HCT116 (cell line): ENCODE results near the gene IMMP2L. TPM values are rescaled to one million over a fixed set of nuclear protein-coding genes. Genes with fewer than 3 reads are reported as not detected.

ENCODE experiments used
- ATAC-seq: fragments of 200-7000 bp; cut with Tn5 transposase; 2 replicates; pipeline ENCODE4 v1.9.1; 2020; ENCODE audit warnings: mild to moderate bottlenecking, moderate library complexity
- BruUV-seq: library from RNA; stranded (reverse); fragments of 400-500 nt; replicated peaks from 2 replicates; lab custom pipeline; 2021; lab: Mats Ljungman, UMichigan
- CTCF ChIA-PET: fragments of 300-600 bp; sonication (Branson Sonifier 250); formaldehyde crosslinking; loops from one replicate; lab custom pipeline; 2021; ENCODE audit warnings: antibody characterized with exemption; lab: Charles Lee
- POLR2A ChIA-PET: fragments of 300-600, 350-600 bp; sonication (Branson Sonifier 250); formaldehyde crosslinking; loops from one replicate; lab custom pipeline; 2021; ENCODE audit warnings: antibody characterized with exemption; lab: Charles Lee
- RAD21 ChIA-PET, 2 experiments: fragments of 300-600 bp; sonication (Branson Sonifier 250); formaldehyde crosslinking; loops; one replicate each; lab custom pipeline; 2023; ENCODE audit warnings: low total read pairs in 2 of 2; ENCODE audit not compliant: uncharacterized antibody in 2 of 2, unreplicated experiment in 2 of 2, low non-redundant PET in 1 of 2; lab: Charles Lee
- DNase-seq: peaks from one replicate; pipeline ENCODE4 v3.0.0-alpha.2; 2010; ENCODE audit warnings: low read depth, low spot score
- H2AFZ ChIP-seq: fragments of 200-600 bp; shearing (Covaris generic), sonication (generic); 2 replicates; pipeline ENCODE4 v1.6.1; 2017; ENCODE audit warnings: low read depth, mixed run types, mixed read lengths, antibody characterized with exemption, low read length; ENCODE audit not compliant: poor library complexity, severe bottlenecking
- H3K27ac ChIP-seq: 2 replicates; pipeline ENCODE4 v1.5.1; 2012; ENCODE audit warnings: low read depth, low read length
- H3K27me3 ChIP-seq: fragments of 200-600 bp; sonication (generic); 2 replicates; pipeline ENCODE4 v1.6.1; 2016; ENCODE audit warnings: mixed run types, low read length, mixed read lengths; ENCODE audit not compliant: insufficient read depth
- H3K36me3 ChIP-seq, 2 experiments: fragments of 200-500 bp in 1 of 2; fragments of 200-600 bp in 1 of 2; sonication (Bioruptor generic) in 1 of 2; sonication (generic) in 1 of 2; 2 replicates each; pipeline versions ENCODE4 v1.5.1 to v1.6.1; 2014 to 2016; ENCODE audit warnings: low read length in 2 of 2, inconsistent platforms in 1 of 2, mixed read lengths in 1 of 2, mixed run types in 1 of 2; ENCODE audit not compliant: insufficient read depth in 2 of 2, control insufficient read depth in 1 of 2
- H3K4me1 ChIP-seq, 2 experiments: fragments of 200-600 bp in 1 of 2; sonication (generic) in 1 of 2; 2 replicates each; pipeline versions ENCODE4 v1.5.1 to v1.6.1; 2012 to 2017; ENCODE audit warnings: low read length in 2 of 2, inconsistent platforms in 1 of 2, mild to moderate bottlenecking in 1 of 2, mixed read lengths in 1 of 2, mixed run types in 1 of 2, moderate library complexity in 1 of 2; ENCODE audit not compliant: insufficient read depth in 2 of 2, control insufficient read depth in 1 of 2
- H3K4me2 ChIP-seq: fragments of 200-600 bp; sonication (generic); 2 replicates; pipeline ENCODE4 v1.6.1; 2017; ENCODE audit warnings: mixed run types, low read length, mixed read lengths
- H3K4me3 ChIP-seq, 2 experiments: fragments of 200-600 bp in 1 of 2; sonication (generic) in 1 of 2; replicated peaks in 1 of 2; 2 replicates each; pipeline ENCODE4 v1.5.1; 2011 to 2016; ENCODE audit warnings: low read length in 2 of 2, control low read depth in 1 of 2, low read depth in 1 of 2, mild to moderate bottlenecking in 1 of 2, mixed read lengths in 1 of 2, mixed run types in 1 of 2
- H3K79me2 ChIP-seq: fragments of 200-600 bp; sonication (generic); 2 replicates; pipeline ENCODE4 v1.6.1; 2017; ENCODE audit warnings: mild to moderate bottlenecking, mixed run types, low read length, moderate library complexity, mixed read lengths; ENCODE audit not compliant: insufficient read depth
- H3K9ac ChIP-seq: fragments of 200-600 bp; sonication (generic); 2 replicates; pipeline ENCODE4 v1.6.1; 2016; ENCODE audit warnings: low read length, mixed read lengths
- H3K9me2 ChIP-seq: fragments of 200-600 bp; sonication (generic), shearing (Covaris generic); 2 replicates; pipeline ENCODE4 v1.6.1; 2017; ENCODE audit warnings: mixed run types, mild to moderate bottlenecking, moderate library complexity; ENCODE audit not compliant: insufficient read depth
- H3K9me3 ChIP-seq, 2 experiments: fragments of 200-500 bp in 1 of 2; fragments of 200-600 bp in 1 of 2; sonication (Bioruptor generic) in 1 of 2; sonication (generic) in 1 of 2; 2 replicates each; pipeline ENCODE4 v1.6.1; 2014 to 2017; ENCODE audit warnings: low read length in 2 of 2, mixed read lengths in 2 of 2, inconsistent platforms in 1 of 2, low read depth in 1 of 2, mild to moderate bottlenecking in 1 of 2, mixed run types in 1 of 2, moderate library complexity in 1 of 2; ENCODE audit not compliant: control insufficient read depth in 1 of 2, insufficient read depth in 1 of 2
- H4K20me1 ChIP-seq: fragments of 200-600 bp; sonication (generic), shearing (Covaris generic); 2 replicates; pipeline ENCODE4 v1.6.1; 2017; ENCODE audit warnings: mixed run types, mild to moderate bottlenecking, moderate library complexity; ENCODE audit not compliant: insufficient read depth
- CBX3 ChIP-seq: IDR thresholded peaks from 2 replicates; pipeline ENCODE4 v1.6.1; 2012; ENCODE audit warnings: low read depth
- CEBPB ChIP-seq: IDR thresholded peaks from 2 replicates; pipeline ENCODE4 v1.6.1; 2012; ENCODE audit warnings: low read depth
- EGR1 ChIP-seq: IDR thresholded peaks from 2 replicates; pipeline ENCODE4 v1.6.1; 2012; ENCODE audit warnings: low read depth
- ELF1 ChIP-seq: IDR thresholded peaks from 2 replicates; pipeline ENCODE4 v1.6.1; 2012; ENCODE audit warnings: low read depth, borderline replicate concordance
- EZH2 ChIP-seq: fragments of 200-600 bp; sonication (generic); IDR thresholded peaks from 2 replicates; pipeline ENCODE4 v1.6.1; 2017; ENCODE audit warnings: antibody characterized with exemption, mixed run types
- EZH2phosphoT487 ChIP-seq: fragments of 200-600 bp; IDR thresholded peaks from 2 replicates; pipeline ENCODE4 v1.6.1; 2018; ENCODE audit warnings: antibody characterized with exemption, borderline replicate concordance
- JUND ChIP-seq: IDR thresholded peaks from 2 replicates; pipeline ENCODE4 v1.6.1; 2012
- POLR2A ChIP-seq: IDR thresholded peaks from 2 replicates; pipeline ENCODE4 v1.7.0; 2011; ENCODE audit warnings: borderline replicate concordance; ENCODE audit not compliant: insufficient read depth, insufficient read length; ENCODE audit errors: extremely low read depth
- POLR2AphosphoS5 ChIP-seq: IDR thresholded peaks from 2 replicates; pipeline ENCODE4 v1.6.1; 2011; ENCODE audit warnings: mild to moderate bottlenecking, low read depth, low read length, moderate library complexity
- SP1 ChIP-seq: IDR thresholded peaks from 2 replicates; pipeline ENCODE4 v1.6.1; 2012; ENCODE audit warnings: low read depth
- SRF ChIP-seq: IDR thresholded peaks from 2 replicates; pipeline ENCODE4 v1.6.1; 2012; ENCODE audit warnings: low read depth
- YY1 ChIP-seq: IDR thresholded peaks from 2 replicates; pipeline ENCODE4 v1.6.1; 2011; ENCODE audit warnings: low read length, low read depth, moderate library complexity, mild to moderate bottlenecking; ENCODE audit not compliant: insufficient replicate concordance; ENCODE audit errors: extremely low read depth
- intact Hi-C: fragments of 100-400 bp; cut with micrococcal nuclease; formaldehyde crosslinking; loops from 2 replicates; pipeline ENCODE4 v1.10.0; 2022
- total RNA-seq: library from RNA; stranded (reverse); gene quantifications from one replicate; pipeline ENCODE4 v1.2.1, GENCODE V29; 2021; ENCODE audit not compliant: unreplicated experiment
- TF ChIP-seq, protein P1 (sequence below): IDR thresholded peaks from 2 replicates; pipeline ENCODE4 v1.6.1; 2012; ENCODE audit warnings: low read depth
- TF ChIP-seq, protein P2 (sequence below), 3 experiments: fragments of 200-600 bp in 1 of 3; sonication (generic) in 1 of 3; IDR thresholded peaks in 2 of 3; conservative IDR thresholded peaks in 1 of 3; 2 replicates each; pipeline ENCODE4 v1.5.1; 2012 to 2017; ENCODE audit warnings: low read depth in 2 of 3, low read length in 2 of 3, antibody characterized with exemption in 1 of 3, borderline replicate concordance in 1 of 3, control low read depth in 1 of 3, mild to moderate bottlenecking in 1 of 3, mixed read lengths in 1 of 3, mixed run types in 1 of 3, moderate library complexity in 1 of 3; ENCODE audit not compliant: insufficient read depth in 1 of 3
- TF ChIP-seq, protein P3 (sequence below): IDR thresholded peaks from 2 replicates; pipeline ENCODE4 v1.6.1; 2012

The IMMP2L gene
- total RNA-seq, 1 experiment from 2014 or later, result 21.1 TPM

DNA sequence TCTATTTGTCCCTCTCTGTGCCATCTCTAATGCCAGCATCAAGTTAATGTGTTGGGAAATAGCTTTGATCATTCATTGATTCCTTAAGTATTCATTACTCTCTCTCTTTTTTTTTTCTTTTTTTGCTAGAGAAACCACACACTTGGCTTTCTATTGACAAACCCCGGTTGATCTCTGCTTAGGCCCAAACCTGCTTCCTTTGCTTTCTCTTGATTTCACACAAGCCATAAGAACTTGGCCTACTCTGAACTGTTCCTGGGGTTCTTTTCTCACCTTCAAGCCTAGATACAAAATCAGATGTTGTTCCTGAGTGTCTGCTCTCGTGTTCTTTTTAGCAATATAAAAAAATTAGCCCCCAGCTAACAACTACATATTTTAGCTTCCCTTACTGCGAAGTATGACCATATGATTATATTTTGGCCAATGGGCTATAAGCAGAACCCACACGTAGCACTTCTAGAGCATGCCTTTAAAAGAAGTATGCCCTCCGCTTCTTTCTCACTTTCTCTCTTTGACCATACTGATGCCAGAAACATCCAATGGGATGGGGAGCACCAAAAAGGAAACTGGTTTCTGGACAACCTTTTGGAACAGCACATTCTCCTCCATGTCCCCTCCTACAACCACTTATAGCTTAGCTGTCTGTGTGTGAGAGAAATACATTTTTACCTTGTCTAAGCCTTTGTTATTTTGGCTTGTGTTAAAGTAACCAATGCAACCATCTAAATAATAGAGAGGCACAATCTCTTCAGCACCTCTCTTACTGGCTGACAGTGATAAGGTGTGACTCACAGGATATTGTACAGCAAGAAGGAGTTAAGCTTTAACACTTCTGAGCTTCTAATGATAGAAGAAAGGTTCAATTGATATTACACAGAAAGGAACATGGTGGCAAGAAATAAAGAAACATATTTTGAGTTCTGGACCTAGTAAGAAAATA is 568.0 kb downstream of the IMMP2L start:
- Histone ChIP-seq H3K79me2 (no peaks in the 10 kb centered on the region), H3K4me2 (no peak overlapping the region), H3K27ac (no peak overlapping the region), H3K9ac (no peak overlapping the region), H3K27me3 (no peaks in the 10 kb centered on the region), H2AFZ (no peak overlapping the region), H3K4me3 (no peak overlapping the region), H3K36me3 (no peaks in the 10 kb centered on the region), H3K4me1 (no peaks in the 10 kb centered on the region), H3K9me2 (no peaks in the 10 kb centered on the region), H3K9me3 (no peaks in the 10 kb centered on the region), H4K20me1 (no peaks in the 10 kb centered on the region)
- DNase-seq (no peak), ATAC-seq (no peak)
- intact Hi-C loops, result no loop called here
- no TSS peak for BruUV-seq
- ChIA-PET CTCF (no interaction called here), RAD21 (no interaction called here), POLR2A (no interaction called here)
- TF ChIP-seq EGR1 (no peak), POLR2AphosphoS5 (no peak), EZH2phosphoT487 (no peak), YY1 (no peak), EZH2 (no peak), CBX3 (no peak), ELF1 (no peak), SRF (no peak), POLR2A (no peak), SP1 (no peak), CEBPB (no peak), JUND (no peak)
- TF ChIP-seq, protein P1, sequence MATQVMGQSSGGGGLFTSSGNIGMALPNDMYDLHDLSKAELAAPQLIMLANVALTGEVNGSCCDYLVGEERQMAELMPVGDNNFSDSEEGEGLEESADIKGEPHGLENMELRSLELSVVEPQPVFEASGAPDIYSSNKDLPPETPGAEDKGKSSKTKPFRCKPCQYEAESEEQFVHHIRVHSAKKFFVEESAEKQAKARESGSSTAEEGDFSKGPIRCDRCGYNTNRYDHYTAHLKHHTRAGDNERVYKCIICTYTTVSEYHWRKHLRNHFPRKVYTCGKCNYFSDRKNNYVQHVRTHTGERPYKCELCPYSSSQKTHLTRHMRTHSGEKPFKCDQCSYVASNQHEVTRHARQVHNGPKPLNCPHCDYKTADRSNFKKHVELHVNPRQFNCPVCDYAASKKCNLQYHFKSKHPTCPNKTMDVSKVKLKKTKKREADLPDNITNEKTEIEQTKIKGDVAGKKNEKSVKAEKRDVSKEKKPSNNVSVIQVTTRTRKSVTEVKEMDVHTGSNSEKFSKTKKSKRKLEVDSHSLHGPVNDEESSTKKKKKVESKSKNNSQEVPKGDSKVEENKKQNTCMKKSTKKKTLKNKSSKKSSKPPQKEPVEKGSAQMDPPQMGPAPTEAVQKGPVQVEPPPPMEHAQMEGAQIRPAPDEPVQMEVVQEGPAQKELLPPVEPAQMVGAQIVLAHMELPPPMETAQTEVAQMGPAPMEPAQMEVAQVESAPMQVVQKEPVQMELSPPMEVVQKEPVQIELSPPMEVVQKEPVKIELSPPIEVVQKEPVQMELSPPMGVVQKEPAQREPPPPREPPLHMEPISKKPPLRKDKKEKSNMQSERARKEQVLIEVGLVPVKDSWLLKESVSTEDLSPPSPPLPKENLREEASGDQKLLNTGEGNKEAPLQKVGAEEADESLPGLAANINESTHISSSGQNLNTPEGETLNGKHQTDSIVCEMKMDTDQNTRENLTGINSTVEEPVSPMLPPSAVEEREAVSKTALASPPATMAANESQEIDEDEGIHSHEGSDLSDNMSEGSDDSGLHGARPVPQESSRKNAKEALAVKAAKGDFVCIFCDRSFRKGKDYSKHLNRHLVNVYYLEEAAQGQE, result no peak
- TF ChIP-seq, protein P2, sequence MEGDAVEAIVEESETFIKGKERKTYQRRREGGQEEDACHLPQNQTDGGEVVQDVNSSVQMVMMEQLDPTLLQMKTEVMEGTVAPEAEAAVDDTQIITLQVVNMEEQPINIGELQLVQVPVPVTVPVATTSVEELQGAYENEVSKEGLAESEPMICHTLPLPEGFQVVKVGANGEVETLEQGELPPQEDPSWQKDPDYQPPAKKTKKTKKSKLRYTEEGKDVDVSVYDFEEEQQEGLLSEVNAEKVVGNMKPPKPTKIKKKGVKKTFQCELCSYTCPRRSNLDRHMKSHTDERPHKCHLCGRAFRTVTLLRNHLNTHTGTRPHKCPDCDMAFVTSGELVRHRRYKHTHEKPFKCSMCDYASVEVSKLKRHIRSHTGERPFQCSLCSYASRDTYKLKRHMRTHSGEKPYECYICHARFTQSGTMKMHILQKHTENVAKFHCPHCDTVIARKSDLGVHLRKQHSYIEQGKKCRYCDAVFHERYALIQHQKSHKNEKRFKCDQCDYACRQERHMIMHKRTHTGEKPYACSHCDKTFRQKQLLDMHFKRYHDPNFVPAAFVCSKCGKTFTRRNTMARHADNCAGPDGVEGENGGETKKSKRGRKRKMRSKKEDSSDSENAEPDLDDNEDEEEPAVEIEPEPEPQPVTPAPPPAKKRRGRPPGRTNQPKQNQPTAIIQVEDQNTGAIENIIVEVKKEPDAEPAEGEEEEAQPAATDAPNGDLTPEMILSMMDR (IDR thresholded peaks at IDR 0.05 in 2 of 3, conservative IDR thresholded peaks at IDR 0.05 in 1 of 3; ENCODE audit: borderline replicate concordance in 1 of 3, insufficient read depth in 1 of 3, low read depth in 2 of 3, low read length in 2 of 3), result no peak
- TF ChIP-seq, protein P3, sequence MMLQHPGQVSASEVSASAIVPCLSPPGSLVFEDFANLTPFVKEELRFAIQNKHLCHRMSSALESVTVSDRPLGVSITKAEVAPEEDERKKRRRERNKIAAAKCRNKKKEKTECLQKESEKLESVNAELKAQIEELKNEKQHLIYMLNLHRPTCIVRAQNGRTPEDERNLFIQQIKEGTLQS, result no peak
